Kidney capillary endothelial cell (primary cell): ENCODE results near the gene SAMD11.

ENCODE experiments used
- DNase-seq: peaks from one replicate; pipeline ENCODE4 v3.0.0-alpha.2; 2018; ENCODE audit warnings: low spot score

The SAMD11 gene

GRCh38 chr1:931380-932172, 7.9 kb downstream of the SAMD11 start:
- DNase-seq = no peak

GRCh38 chr1:932173-932510, 8.4 kb downstream of the SAMD11 start:
- no peak for DNase-seq

GRCh38 chr1:932776-933602, 9.3 kb downstream of the SAMD11 start:
- no peak for DNase-seq

GRCh38 chr1:933603-933940, 9.8 kb downstream of the SAMD11 start:
- DNase-seq = no peak

- no peak for DNase-seq
Measured at GRCh38 chr1:934991-935750, 11.4 kb downstream of the SAMD11 start.

- DNase-seq = no peak
Measured at GRCh38 chr1:935751-936231, 12.1 kb downstream of the SAMD11 start.

GRCh38 chr1:936348-937264, 12.9 kb downstream of the SAMD11 start:
- DNase-seq = no peak

- no peak for DNase-seq
Measured at GRCh38 chr1:937521-937920, 13.8 kb downstream of the SAMD11 start.

GRCh38 chr1:938088-938683, 14.5 kb downstream of the SAMD11 start:
- no peak for DNase-seq

- DNase-seq = no peak
Measured at GRCh38 chr1:938711-939489, 15.2 kb downstream of the SAMD11 start.

- no peak for DNase-seq
Measured at GRCh38 chr1:939511-940106, 15.9 kb downstream of the SAMD11 start.

- no peak for DNase-seq
Measured at GRCh38 chr1:940107-941014, 16.6 kb downstream of the SAMD11 start.

- no peak for DNase-seq
Measured at GRCh38 chr1:941015-941587, 17.4 kb downstream of the SAMD11 start.

GRCh38 chr1:941588-942383, 18.1 kb downstream of the SAMD11 start:
- peak; percentile 73 for DNase-seq

- no peak for DNase-seq
Measured at GRCh38 chr1:942411-942821, 18.7 kb downstream of the SAMD11 start.

- no peak for DNase-seq
Measured at GRCh38 chr1:942864-943533, 19.3 kb downstream of the SAMD11 start.
